CD8-positive, alpha-beta memory T cell (primary cell): ENCODE data around the gene USP13. TPM values are rescaled to one million over a fixed set of nuclear protein-coding genes. Genes with fewer than 3 reads are reported as not detected.
"Not testable (repeated sequence)": the region's sequence is repeated elsewhere in the genome, so short reads cannot be mapped to it uniquely, and the experiment has no call there.

Experiments
- CTCF ChIA-PET: fragments of 350-600 bp; sonication (Branson Sonifier 250); formaldehyde crosslinking; loops from one replicate; lab custom pipeline; 2021; ENCODE audit warnings: antibody characterized with exemption; lab: Charles Lee
- POLR2A ChIA-PET: fragments of 350-600 bp; sonication (Branson Sonifier 250); formaldehyde crosslinking; loops from one replicate; lab custom pipeline; 2021; ENCODE audit warnings: antibody characterized with exemption; lab: Charles Lee
- DNase-seq, 5 donors: peaks; one replicate each; pipeline versions ENCODE4 v3.0.0 to v3.0.0-alpha.2; 2020 to 2022; ENCODE audit warnings: mixed read lengths in 1 of 5
- H3K27ac ChIP-seq: one replicate; pipeline ENCODE4 v1.7.0; 2013; ENCODE audit warnings: low read depth, mild to moderate bottlenecking, low read length, moderate library complexity
- H3K27me3 ChIP-seq: 2 replicates; pipeline ENCODE4 v1.7.0; 2013; ENCODE audit warnings: low read length, mild to moderate bottlenecking; ENCODE audit not compliant: insufficient read depth, poor library complexity, severe bottlenecking
- H3K36me3 ChIP-seq: 2 replicates; pipeline ENCODE4 v1.7.0; 2013; ENCODE audit warnings: mild to moderate bottlenecking, low read length, moderate library complexity; ENCODE audit not compliant: insufficient read depth
- H3K4me1 ChIP-seq: 2 replicates; pipeline ENCODE4 v1.7.0; 2013; ENCODE audit warnings: mild to moderate bottlenecking, low read length, moderate library complexity; ENCODE audit not compliant: insufficient read depth
- H3K4me3 ChIP-seq: 2 replicates; pipeline ENCODE4 v1.7.0; 2013; ENCODE audit warnings: mild to moderate bottlenecking, low read length
- H3K9me3 ChIP-seq: 2 replicates; pipeline ENCODE4 v1.7.0; 2013; ENCODE audit warnings: mild to moderate bottlenecking, low read length
- H3K27ac Mint-ChIP-seq, 8 donors: one replicate each; pipeline ENCODE4 v1.8.0; 2020 to 2021; ENCODE audit warnings: mixed read lengths in 8 of 8, mild to moderate bottlenecking in 6 of 8, inconsistent platforms in 3 of 8, moderate library complexity in 3 of 8
- H3K27me3 Mint-ChIP-seq, 2 donors: one replicate each; pipeline ENCODE4 v1.8.0; 2020 to 2021; ENCODE audit warnings: mixed read lengths in 2 of 2, mild to moderate bottlenecking in 1 of 2, moderate library complexity in 1 of 2
- H3K36me3 Mint-ChIP-seq, 3 donors: one replicate each; pipeline ENCODE4 v1.8.0; 2020 to 2021; ENCODE audit warnings: mixed read lengths in 3 of 3, inconsistent platforms in 1 of 3, mild to moderate bottlenecking in 1 of 3
- H3K4me1 Mint-ChIP-seq, 3 donors: one replicate each; pipeline ENCODE4 v1.8.0; 2020 to 2021; ENCODE audit warnings: mixed read lengths in 3 of 3, inconsistent platforms in 1 of 3, mild to moderate bottlenecking in 1 of 3
- H3K4me3 Mint-ChIP-seq, 7 donors: one replicate each; pipeline ENCODE4 v1.8.0; 2020 to 2021; ENCODE audit warnings: mixed read lengths in 7 of 7, mild to moderate bottlenecking in 6 of 7, moderate library complexity in 4 of 7, inconsistent platforms in 2 of 7
- H3K9me3 Mint-ChIP-seq, 5 donors: one replicate each; pipeline ENCODE4 v1.8.0; 2020 to 2022; ENCODE audit warnings: mixed read lengths in 5 of 5, mild to moderate bottlenecking in 3 of 5, moderate library complexity in 2 of 5, inconsistent platforms in 1 of 5
- polyA plus RNA-seq: library from polyadenylated mRNA; unstranded; fragments of 300-500 nt; fragmentation: Illumina TruSeq; gene quantifications from one replicate; pipeline ENCODE4 v1.2.3, GENCODE V29; 2021
- total RNA-seq, 2 experiments: library from RNA; stranded (reverse); gene quantifications; one replicate each; pipeline ENCODE4 v1.2.3, GENCODE V29; 2021

The USP13 gene
- total and polyA plus RNA-seq, 3 experiments from 2014 or later: 12.7 to 13.8 (median 13.3) TPM

- Histone ChIP-seq H3K4me3 (no peak overlapping the region), H3K27me3 (no peaks in the 10 kb centered on the region), H3K36me3 (no peaks in the 10 kb centered on the region), H3K9me3 (no peaks in the 10 kb centered on the region), H3K4me1 (no peaks in the 10 kb centered on the region), H3K27ac (no peak overlapping the region)
- H3K4me1 Mint-ChIP-seq: peaks cover 0 to 16% (median 6%) of the 10 kb centered on the region in 3 donors
- no peak for DNase-seq
- H3K9me3 Mint-ChIP-seq: no peaks in the 10 kb centered on the region
- no peak overlapping the region for H3K4me3 Mint-ChIP-seq
- H3K27me3 Mint-ChIP-seq: no peaks in the 10 kb centered on the region
- H3K27ac Mint-ChIP-seq: no peak overlapping the region
- ChIA-PET POLR2A (no interaction called here), CTCF (no interaction called here)
- peaks cover 0 to 8% (median 5%) of the 10 kb centered on the region in 3 donors for H3K36me3 Mint-ChIP-seq
Observed at GRCh38 chr3:179672918-179673317, 20.1 kb downstream of the USP13 start.

GRCh38 chr3:179673523-179673922 lies 20.7 kb downstream of the USP13 start:
- CTCF ChIA-PET: no interaction called here
- no peak overlapping the region for H3K27ac ChIP-seq
- no peaks in the 10 kb centered on the region for H3K27me3 ChIP-seq
- Mint-ChIP-seq H3K9me3 (no peaks in the 10 kb centered on the region), H3K4me1 (peaks cover 0 to 16% (median 6%) of the 10 kb centered on the region in 3 donors), H3K4me3 (no peak overlapping the region), H3K36me3 (peaks cover 0 to 8% (median under 1%) of the 10 kb centered on the region in 3 donors), H3K27me3 (no peaks in the 10 kb centered on the region), H3K27ac (no peak overlapping the region)
- H3K4me3 ChIP-seq: no peak overlapping the region
- no peak for DNase-seq
- H3K36me3 ChIP-seq: no peaks in the 10 kb centered on the region
- no peaks in the 10 kb centered on the region for H3K9me3 ChIP-seq
- no peaks in the 10 kb centered on the region for H3K4me1 ChIP-seq
- POLR2A ChIA-PET: no interaction called here

DNA sequence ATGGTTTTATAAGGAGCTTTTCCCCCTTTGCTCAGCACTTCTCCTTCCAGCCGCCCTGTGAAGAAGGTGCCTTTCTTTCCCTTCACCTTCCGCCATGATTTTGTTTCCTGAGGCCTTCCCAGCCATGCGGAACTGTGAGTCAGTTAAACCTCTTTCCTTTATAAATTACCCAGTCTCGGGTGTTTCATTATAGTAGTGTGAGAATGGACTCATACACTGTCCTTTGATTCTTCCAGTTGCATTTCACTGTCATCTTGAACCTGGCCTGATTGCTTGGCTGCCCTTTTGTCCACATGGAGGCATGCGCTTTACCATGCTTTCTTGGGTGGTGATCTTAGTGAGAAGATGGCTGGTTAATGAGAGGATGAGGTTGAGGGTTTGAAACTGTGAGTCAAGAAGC lies 23.2 kb downstream of the USP13 start:
- Mint-ChIP-seq H3K27me3 (no peaks in the 10 kb centered on the region), H3K4me3 (no peak overlapping the region), H3K36me3 (peaks cover 0 to 5% (median 1%) of the 10 kb centered on the region in 3 donors), H3K9me3 (no peaks in the 10 kb centered on the region), H3K27ac (peak overlapping the region in 1 of 8 donors; percentile 18), H3K4me1 (peaks cover 0 to 13% (median 0%) of the 10 kb centered on the region in 3 donors)
- CTCF ChIA-PET: no interaction called here
- no peaks in the 10 kb centered on the region for H3K27me3 ChIP-seq
- H3K27ac ChIP-seq: no peak overlapping the region
- no peaks in the 10 kb centered on the region for H3K9me3 ChIP-seq
- DNase-seq: no peak
- no peaks in the 10 kb centered on the region for H3K36me3 ChIP-seq
- no peaks in the 10 kb centered on the region for H3K4me1 ChIP-seq
- POLR2A ChIA-PET: no interaction called here
- no peak overlapping the region for H3K4me3 ChIP-seq

- Histone ChIP-seq H3K27me3 (no peaks in the 10 kb centered on the region), H3K4me1 (no peaks in the 10 kb centered on the region), H3K27ac (no peak overlapping the region), H3K36me3 (no peaks in the 10 kb centered on the region), H3K4me3 (no peak overlapping the region), H3K9me3 (no peaks in the 10 kb centered on the region)
- POLR2A ChIA-PET: no interaction called here
- no peak for DNase-seq
- no peaks in the 10 kb centered on the region for H3K9me3 Mint-ChIP-seq
- CTCF ChIA-PET: no interaction called here
- H3K4me1 Mint-ChIP-seq: peaks cover 0 to 10% (median 0%) of the 10 kb centered on the region in 3 donors
- no peak overlapping the region for H3K4me3 Mint-ChIP-seq
- peaks cover 0 to 9% (median 8%) of the 10 kb centered on the region in 3 donors for H3K36me3 Mint-ChIP-seq
- H3K27ac Mint-ChIP-seq: no peak overlapping the region
- no peaks in the 10 kb centered on the region for H3K27me3 Mint-ChIP-seq
Observed at GRCh38 chr3:179677884-179678283, 25.0 kb downstream of the USP13 start.

DNA sequence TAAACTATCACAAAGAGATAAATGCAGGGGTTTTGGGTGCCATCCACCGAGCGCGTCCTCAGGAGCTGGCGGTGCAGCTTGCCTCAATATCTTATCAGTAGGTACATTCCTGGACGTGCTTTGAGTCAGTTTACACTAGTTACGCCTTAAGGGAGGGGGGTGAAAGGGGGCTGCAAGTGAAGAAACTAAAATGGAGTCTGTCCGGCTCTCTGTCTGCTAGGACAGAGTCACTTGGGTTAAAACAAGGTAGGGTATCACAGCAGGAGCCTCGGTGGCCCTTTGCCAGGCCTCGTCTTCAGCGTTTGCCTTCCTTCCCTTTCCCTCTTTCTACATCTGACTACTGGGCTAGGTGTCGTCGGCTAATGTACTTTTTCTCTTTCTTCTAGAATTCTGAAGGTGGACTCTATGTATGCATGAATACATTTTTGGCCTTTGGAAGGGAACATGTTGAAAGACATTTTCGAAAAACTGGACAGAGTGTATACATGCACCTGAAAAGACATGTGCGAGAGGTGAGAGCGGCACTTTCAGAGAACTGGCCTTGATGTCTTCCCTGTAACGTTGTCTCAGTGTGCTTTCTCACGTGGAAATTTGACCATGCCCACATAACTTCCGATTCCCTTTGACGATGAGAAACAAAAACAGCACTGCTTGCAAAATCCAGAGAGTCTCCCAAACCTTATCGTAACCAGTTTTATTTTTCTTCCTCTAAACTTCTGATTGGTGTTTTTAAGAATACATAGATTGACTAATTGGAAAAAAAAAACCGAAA lies 28.8 kb downstream of the USP13 start:
- Histone ChIP-seq H3K4me3 (no peak overlapping the region), H3K9me3 (no peaks in the 10 kb centered on the region), H3K27ac (no peak overlapping the region), H3K27me3 (no peaks in the 10 kb centered on the region), H3K4me1 (no peaks in the 10 kb centered on the region), H3K36me3 (no peaks in the 10 kb centered on the region)
- Mint-ChIP-seq H3K4me1 (peaks cover 0 to 5% (median 0%) of the 10 kb centered on the region in 3 donors), H3K4me3 (no peak overlapping the region), H3K27ac (peak overlapping the region in 1 of 8 donors; percentile 14), H3K27me3 (no peaks in the 10 kb centered on the region), H3K9me3 (no peaks in the 10 kb centered on the region), H3K36me3 (peaks cover 9 to 20% (median 11%) of the 10 kb centered on the region in 3 donors)
- POLR2A ChIA-PET: no interaction called here
- no peak for DNase-seq
- CTCF ChIA-PET: no interaction called here

DNA sequence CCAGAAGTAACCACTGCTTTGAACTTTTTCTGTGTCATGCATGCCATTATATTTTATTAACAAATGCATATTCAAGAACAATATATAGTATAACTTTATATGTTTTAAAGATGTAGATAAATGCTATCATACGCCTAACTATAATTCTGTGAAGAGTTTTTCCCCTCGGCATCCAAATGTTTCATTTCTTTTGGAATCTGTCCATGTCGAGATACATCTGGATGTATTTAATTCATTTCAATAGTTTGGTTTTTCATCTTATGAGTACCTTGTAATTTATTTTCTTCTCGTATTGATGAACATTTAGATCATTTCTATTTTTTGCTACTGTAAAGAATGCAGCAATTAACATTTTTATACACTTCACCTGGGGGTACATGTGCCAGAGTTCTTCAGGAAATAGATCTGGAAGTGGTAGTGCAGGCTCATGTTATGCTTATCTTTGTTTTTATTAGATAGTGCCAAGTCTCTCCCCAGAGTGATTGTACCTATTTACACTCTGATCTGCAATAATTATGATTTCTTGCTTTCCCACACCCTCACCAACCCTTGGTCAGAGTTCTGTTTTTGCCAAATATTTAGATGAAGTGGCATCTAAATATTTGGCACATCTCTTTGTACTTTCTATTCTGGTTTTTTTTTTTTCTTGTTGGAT lies 29.7 kb downstream of the USP13 start:
- H3K27ac ChIP-seq: no peak overlapping the region

DNA sequence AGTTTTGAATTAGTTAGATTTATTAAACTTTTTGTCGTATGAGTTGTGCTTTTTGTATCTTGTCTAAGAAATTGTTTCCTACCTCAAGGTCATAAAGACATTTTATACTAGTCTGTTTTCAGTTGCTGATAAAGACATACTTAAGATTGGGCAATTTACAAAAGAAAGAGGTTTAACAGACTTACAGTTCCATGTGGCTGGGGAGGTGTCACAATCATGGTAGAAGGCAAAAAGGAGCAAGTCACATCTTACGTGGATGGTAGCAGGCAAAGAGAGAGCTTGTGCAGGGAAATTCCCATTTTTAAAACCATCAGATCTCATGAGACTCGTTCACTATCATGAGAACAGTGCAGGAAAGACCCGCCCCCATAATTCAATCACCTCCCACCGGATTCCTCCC lies 30.4 kb downstream of the USP13 start:
- H3K9me3 Mint-ChIP-seq, H3K36me3 ChIP-seq, H3K4me1 Mint-ChIP-seq, POLR2A ChIA-PET, H3K27me3 Mint-ChIP-seq, CTCF ChIA-PET, H3K4me3 Mint-ChIP-seq, H3K27me3 ChIP-seq, H3K27ac ChIP-seq, H3K4me3 ChIP-seq, DNase-seq, H3K9me3 ChIP-seq, H3K4me1 ChIP-seq, H3K27ac Mint-ChIP-seq: not testable (repeated sequence)
- H3K36me3 Mint-ChIP-seq: peaks cover 9 to 20% (median 11%) of the 10 kb centered on the region in 3 donors

More for the DNA sequence above, 29.7 kb downstream of the USP13 start:
- no peaks in the 10 kb centered on the region for H3K9me3 Mint-ChIP-seq
- peaks cover 9 to 20% (median 11%) of the 10 kb centered on the region in 3 donors for H3K36me3 Mint-ChIP-seq
- no peaks in the 10 kb centered on the region for H3K4me1 ChIP-seq
- H3K27me3 ChIP-seq: no peaks in the 10 kb centered on the region
- CTCF ChIA-PET: no interaction called here
- no peak for DNase-seq
- no peak overlapping the region for H3K4me3 Mint-ChIP-seq
- no peaks in the 10 kb centered on the region for H3K9me3 ChIP-seq
- POLR2A ChIA-PET: no interaction called here
- H3K4me1 Mint-ChIP-seq: peaks cover 0 to 5% (median 0%) of the 10 kb centered on the region in 3 donors
- no peak overlapping the region for H3K4me3 ChIP-seq
- no peaks in the 10 kb centered on the region for H3K27me3 Mint-ChIP-seq
- peak overlapping the region in 1 of 8 donors; percentile 72 for H3K27ac Mint-ChIP-seq
- no peaks in the 10 kb centered on the region for H3K36me3 ChIP-seq

- Histone ChIP-seq H3K27me3 (no peaks in the 10 kb centered on the region), H3K27ac (no peak overlapping the region)
- no peaks in the 10 kb centered on the region for H3K9me3 Mint-ChIP-seq
Observed at GRCh38 chr3:179687967-179688535, 35.2 kb downstream of the USP13 start.

More at GRCh38 chr3:179687967-179688535, 35.2 kb downstream of the USP13 start:
- CTCF ChIA-PET: no interaction called here
- Mint-ChIP-seq H3K36me3 (peaks cover 17 to 25% (median 18%) of the 10 kb centered on the region in 3 donors), H3K27me3 (no peaks in the 10 kb centered on the region), H3K27ac (no peak overlapping the region), H3K4me3 (no peak overlapping the region), H3K4me1 (peaks cover 0 to 8% (median 0%) of the 10 kb centered on the region in 3 donors)
- POLR2A ChIA-PET: no interaction called here
- H3K4me3 ChIP-seq: no peak overlapping the region
- DNase-seq: no peak
- H3K36me3 ChIP-seq: no peaks in the 10 kb centered on the region
- H3K4me1 ChIP-seq: no peaks in the 10 kb centered on the region
- H3K9me3 ChIP-seq: no peaks in the 10 kb centered on the region
